GM23338 (cell line): Measurements from ENCODE around the gene ASB8.

Source experiments
- EZH2 ChIP-seq: fragments of 200-600 bp; sonication (generic); IDR thresholded peaks from one replicate; pipeline ENCODE4 v1.8.0; 2017; ENCODE audit warnings: antibody characterized with exemption, mild to moderate bottlenecking, low read depth; ENCODE audit not compliant: unreplicated experiment
- POLR2AphosphoS5 ChIP-seq: IDR thresholded peaks from 2 replicates; pipeline ENCODE4 v1.6.1; 2016; ENCODE audit warnings: antibody characterized with exemption, low read depth
- ZNF462 ChIP-seq: fragments of 250-450 bp; sonication (Bioruptor Pico); IDR thresholded peaks from 2 replicates; pipeline ENCODE4 v1.5.0; 2020; ENCODE audit warnings: mild to moderate bottlenecking, moderate library complexity
- TF ChIP-seq, protein P1 (sequence below), 2 experiments: fragments of 200-600 bp in 1 of 2; sonication (generic) in 1 of 2; conservative IDR thresholded peaks; 2 replicates each; pipeline versions ENCODE4 v1.5.1 to v1.6.1; 2016 to 2017; ENCODE audit warnings: antibody characterized with exemption in 2 of 2, low read depth in 2 of 2, mild to moderate bottlenecking in 2 of 2, moderate library complexity in 1 of 2

- no peak; the same call in 1 of the 2 replicates for TF ChIP-seq POLR2AphosphoS5
- TF ChIP-seq, protein P1, sequence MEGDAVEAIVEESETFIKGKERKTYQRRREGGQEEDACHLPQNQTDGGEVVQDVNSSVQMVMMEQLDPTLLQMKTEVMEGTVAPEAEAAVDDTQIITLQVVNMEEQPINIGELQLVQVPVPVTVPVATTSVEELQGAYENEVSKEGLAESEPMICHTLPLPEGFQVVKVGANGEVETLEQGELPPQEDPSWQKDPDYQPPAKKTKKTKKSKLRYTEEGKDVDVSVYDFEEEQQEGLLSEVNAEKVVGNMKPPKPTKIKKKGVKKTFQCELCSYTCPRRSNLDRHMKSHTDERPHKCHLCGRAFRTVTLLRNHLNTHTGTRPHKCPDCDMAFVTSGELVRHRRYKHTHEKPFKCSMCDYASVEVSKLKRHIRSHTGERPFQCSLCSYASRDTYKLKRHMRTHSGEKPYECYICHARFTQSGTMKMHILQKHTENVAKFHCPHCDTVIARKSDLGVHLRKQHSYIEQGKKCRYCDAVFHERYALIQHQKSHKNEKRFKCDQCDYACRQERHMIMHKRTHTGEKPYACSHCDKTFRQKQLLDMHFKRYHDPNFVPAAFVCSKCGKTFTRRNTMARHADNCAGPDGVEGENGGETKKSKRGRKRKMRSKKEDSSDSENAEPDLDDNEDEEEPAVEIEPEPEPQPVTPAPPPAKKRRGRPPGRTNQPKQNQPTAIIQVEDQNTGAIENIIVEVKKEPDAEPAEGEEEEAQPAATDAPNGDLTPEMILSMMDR (conservative IDR thresholded peaks at IDR 0.05; ENCODE audit: low read depth in 2 of 2): no peak
- TF ChIP-seq EZH2: no peak
- TF ChIP-seq ZNF462 (CRISPR knock-in tag): no peak
Observed at GRCh38 chr12:48175613-48176416, 18.5 kb upstream of the ASB8 start.
